CD4-positive, alpha-beta T cell treated with Interferon gamma for 1 hour (primary cell): ENCODE results near the gene ASCC2.

Source experiments
- DNase-seq: peaks from one replicate; pipeline ENCODE4 v3.0.0-alpha.2; 2020

Gene ASCC2

GRCh38 chr22:29816539-29816938 lies 21.5 kb downstream of the ASCC2 start:
- no peak for DNase-seq

GRCh38 chr22:29816128-29816527 lies 21.9 kb downstream of the ASCC2 start:
- DNase-seq = no peak

- no peak for DNase-seq
These were observed 22.5 kb downstream of the ASCC2 start for GRCh38 chr22:29815580-29815979.

GRCh38 chr22:29814003-29814402 lies 24.1 kb downstream of the ASCC2 start:
- DNase-seq = no peak

GRCh38 chr22:29813563-29813962 lies 24.5 kb downstream of the ASCC2 start:
- no peak for DNase-seq

GRCh38 chr22:29813126-29813525 lies 24.9 kb downstream of the ASCC2 start:
- DNase-seq = no peak

- DNase-seq = no peak
These were observed 26.7 kb downstream of the ASCC2 start for GRCh38 chr22:29811377-29811776.

GRCh38 chr22:29810216-29810615 lies 27.9 kb downstream of the ASCC2 start:
- no peak for DNase-seq

GRCh38 chr22:29806196-29806595 lies 31.9 kb downstream of the ASCC2 start:
- no peak for DNase-seq

- DNase-seq = no peak
These were observed 33.1 kb downstream of the ASCC2 start for GRCh38 chr22:29804985-29805384.

- DNase-seq = no peak
These were observed 34.9 kb downstream of the ASCC2 start for GRCh38 chr22:29803190-29803589.

GRCh38 chr22:29801796-29802195 lies 36.3 kb downstream of the ASCC2 start:
- no peak for DNase-seq

GRCh38 chr22:29801153-29801552 lies 36.9 kb downstream of the ASCC2 start:
- DNase-seq = no peak

- DNase-seq = peak; percentile 66
These were observed 38.8 kb downstream of the ASCC2 start for GRCh38 chr22:29799217-29799680.

- DNase-seq = no peak
These were observed 39.3 kb downstream of the ASCC2 start for GRCh38 chr22:29798801-29799200.

- no peak for DNase-seq
These were observed 39.8 kb downstream of the ASCC2 start for GRCh38 chr22:29798318-29798717.

- peak; percentile 18 for DNase-seq
These were observed 40.7 kb downstream of the ASCC2 start for GRCh38 chr22:29797351-29797750.

GRCh38 chr22:29795663-29796062 lies 42.4 kb downstream of the ASCC2 start:
- no peak for DNase-seq

GRCh38 chr22:29793396-29793795 lies 44.7 kb downstream of the ASCC2 start:
- no peak for DNase-seq

- no peak for DNase-seq
These were observed 48.0 kb downstream of the ASCC2 start for GRCh38 chr22:29790061-29790460.

- no peak for DNase-seq
These were observed 49.5 kb downstream of the ASCC2 start for GRCh38 chr22:29788339-29789279.

- DNase-seq = no peak
These were observed 50.6 kb downstream of the ASCC2 start for GRCh38 chr22:29787371-29787980.

- DNase-seq = no peak
These were observed 52.0 kb downstream of the ASCC2 start for GRCh38 chr22:29786031-29786430.
